Liver (tissue), 9 donors: ENCODE measurements around the gene CHST3. TPM values are rescaled to one million over a fixed set of nuclear protein-coding genes. Genes with fewer than 3 reads are reported as not detected.

Experiments
- DNase-seq: peaks from one replicate; pipeline ENCODE4 v3.0.0-alpha.2; 2017; ENCODE audit warnings: low spot score
- H3K27ac ChIP-seq, 2 donors: one replicate each; pipeline ENCODE4 v1.7.0; 2013; ENCODE audit warnings: inconsistent platforms in 2 of 2, low read length in 2 of 2, control low read depth in 1 of 2, low read depth in 1 of 2, mild to moderate bottlenecking in 1 of 2
- H3K27me3 ChIP-seq, 4 donors: one replicate each; pipeline versions ENCODE4 v1.6.1 to v1.7.0; 2013; ENCODE audit warnings: low read length in 3 of 4, inconsistent platforms in 1 of 4, mild to moderate bottlenecking in 1 of 4, moderate library complexity in 1 of 4; ENCODE audit not compliant: control insufficient read depth in 4 of 4, insufficient read depth in 4 of 4
- H3K36me3 ChIP-seq, 4 donors: one replicate each; pipeline versions ENCODE4 v1.6.1 to v1.7.0; 2013; ENCODE audit warnings: low read length in 3 of 4, mild to moderate bottlenecking in 3 of 4, low read depth in 1 of 4, moderate library complexity in 1 of 4; ENCODE audit not compliant: control insufficient read depth in 4 of 4, insufficient read depth in 3 of 4
- H3K4me1 ChIP-seq, 4 donors: one replicate each; pipeline versions ENCODE4 v1.6.1 to v1.7.0; 2013; ENCODE audit warnings: low read length in 3 of 4, mild to moderate bottlenecking in 3 of 4, moderate library complexity in 1 of 4; ENCODE audit not compliant: control insufficient read depth in 4 of 4, insufficient read depth in 4 of 4
- H3K4me3 ChIP-seq, 3 donors: one replicate each; pipeline versions ENCODE4 v1.6.1 to v1.7.0; 2013; ENCODE audit warnings: low read length in 3 of 3, control low read depth in 1 of 3, low read depth in 1 of 3, mild to moderate bottlenecking in 1 of 3
- H3K9ac ChIP-seq, 2 donors: one replicate each; pipeline ENCODE4 v1.7.0; 2013; ENCODE audit warnings: low read length in 2 of 2, mild to moderate bottlenecking in 2 of 2, moderate library complexity in 2 of 2, control low read depth in 1 of 2, low read depth in 1 of 2
- H3K9me3 ChIP-seq, 4 donors: one replicate each; pipeline versions ENCODE4 v1.6.1 to v1.7.0; 2013; ENCODE audit warnings: low read length in 3 of 4; ENCODE audit not compliant: control insufficient read depth in 4 of 4
- ATF3 ChIP-seq: IDR thresholded peaks from 2 replicates; pipeline ENCODE4 v1.6.1; 2016; ENCODE audit warnings: antibody characterized with exemption
- CTCF ChIP-seq: fragments of 150-350 bp; IDR thresholded peaks from 2 replicates; pipeline ENCODE4 v1.5.1; 2017; ENCODE audit warnings: improper control_type of control experiment, low read depth, low read length; ENCODE audit not compliant: missing input control
- EGR1 ChIP-seq, 2 donors: IDR thresholded peaks; 2 replicates each; pipeline ENCODE4 v1.6.1; 2016 to 2018; ENCODE audit warnings: antibody characterized with exemption in 2 of 2, low read depth in 2 of 2
- FOXA1 ChIP-seq: IDR thresholded peaks from 2 replicates; pipeline ENCODE4 v1.6.1; 2016; ENCODE audit warnings: antibody characterized with exemption
- FOXA2 ChIP-seq: IDR thresholded peaks from 2 replicates; pipeline ENCODE4 v1.6.1; 2016; ENCODE audit warnings: antibody characterized with exemption
- GABPA ChIP-seq, 2 donors: IDR thresholded peaks in 1 of 2; conservative IDR thresholded peaks in 1 of 2; 2 replicates each; pipeline ENCODE4 v1.6.1; 2016; ENCODE audit warnings: antibody characterized with exemption in 2 of 2, mild to moderate bottlenecking in 1 of 2, moderate library complexity in 1 of 2
- HNF4A ChIP-seq, 2 donors: conservative IDR thresholded peaks; 2 replicates each; pipeline ENCODE4 v1.6.1; 2016; ENCODE audit warnings: antibody characterized with exemption in 2 of 2, mild to moderate bottlenecking in 2 of 2
- HNF4G ChIP-seq: IDR thresholded peaks from 2 replicates; pipeline ENCODE4 v1.6.1; 2016; ENCODE audit warnings: antibody characterized with exemption
- JUND ChIP-seq, 2 donors: IDR thresholded peaks; 2 replicates each; pipeline ENCODE4 v1.6.1; 2016; ENCODE audit warnings: antibody characterized with exemption in 2 of 2
- NR2F2 ChIP-seq: IDR thresholded peaks from 2 replicates; pipeline ENCODE4 v1.6.1; 2016; ENCODE audit warnings: antibody characterized with exemption
- RAD21 ChIP-seq, 2 donors: IDR thresholded peaks; 2 replicates each; pipeline ENCODE4 v1.6.1; 2016; ENCODE audit warnings: antibody characterized with exemption in 2 of 2, mild to moderate bottlenecking in 2 of 2
- REST ChIP-seq: IDR thresholded peaks from 2 replicates; pipeline ENCODE4 v1.6.1; 2016; ENCODE audit warnings: antibody characterized with exemption, mild to moderate bottlenecking
- RXRA ChIP-seq, 2 donors: IDR thresholded peaks; 2 replicates each; pipeline ENCODE4 v1.6.1; 2017 to 2018; ENCODE audit warnings: antibody characterized with exemption in 2 of 2, mild to moderate bottlenecking in 1 of 2
- SP1 ChIP-seq: IDR thresholded peaks from 2 replicates; pipeline ENCODE4 v1.6.1; 2018; ENCODE audit warnings: antibody characterized with exemption, mild to moderate bottlenecking
- TAF1 ChIP-seq: conservative IDR thresholded peaks from 2 replicates; pipeline ENCODE4 v1.6.1; 2016; ENCODE audit warnings: antibody characterized with exemption, mild to moderate bottlenecking
- YY1 ChIP-seq: IDR thresholded peaks from 2 replicates; pipeline ENCODE4 v1.6.1; 2016; ENCODE audit warnings: antibody characterized with exemption, mild to moderate bottlenecking
- ZBTB33 ChIP-seq: IDR thresholded peaks from 2 replicates; pipeline ENCODE4 v1.6.1; 2016; ENCODE audit warnings: antibody characterized with exemption
- WGBS: extraction: QIAGEN DNeasy Blood & Tissue Kit; methylation state at CpG from one replicate; pipeline ENCODE4 v1.1.7; 2013; 5-methylcytosine and 5-hydroxymethylcytosine counted together
- polyA plus RNA-seq, 2 donors: library from polyadenylated mRNA; stranded (reverse) in 1 of 2; unstranded in 1 of 2; fragments of 200-250 nt in 1 of 2; fragments of >200 nt in 1 of 2; fragmentation: Nextera tagmentation in 1 of 2; extraction: Ambion mirVana in 1 of 2; gene quantifications; one replicate each; pipeline versions ENCODE4 v1.2.1 to v1.2.3, GENCODE V29; 2013 to 2015
- total RNA-seq, 2 donors: library from RNA; depleted of rRNA; stranded (reverse); fragments of >200 nt; gene quantifications; one replicate each; pipeline ENCODE4 v1.2.3, GENCODE V29; 2014
- TF ChIP-seq, protein P1 (sequence below): IDR thresholded peaks from 2 replicates; pipeline ENCODE4 v1.6.1; 2016; ENCODE audit warnings: antibody characterized with exemption
- donor health status: healthy.
- donor health status: healthy.
- donor health status: healthy.
- donor health status: healthy.
- donor health status: healthy.

CHST3 gene
- total and polyA plus RNA-seq, 4 donors, result 0.29 to 4.3 (median 1.5) TPM

DNA sequence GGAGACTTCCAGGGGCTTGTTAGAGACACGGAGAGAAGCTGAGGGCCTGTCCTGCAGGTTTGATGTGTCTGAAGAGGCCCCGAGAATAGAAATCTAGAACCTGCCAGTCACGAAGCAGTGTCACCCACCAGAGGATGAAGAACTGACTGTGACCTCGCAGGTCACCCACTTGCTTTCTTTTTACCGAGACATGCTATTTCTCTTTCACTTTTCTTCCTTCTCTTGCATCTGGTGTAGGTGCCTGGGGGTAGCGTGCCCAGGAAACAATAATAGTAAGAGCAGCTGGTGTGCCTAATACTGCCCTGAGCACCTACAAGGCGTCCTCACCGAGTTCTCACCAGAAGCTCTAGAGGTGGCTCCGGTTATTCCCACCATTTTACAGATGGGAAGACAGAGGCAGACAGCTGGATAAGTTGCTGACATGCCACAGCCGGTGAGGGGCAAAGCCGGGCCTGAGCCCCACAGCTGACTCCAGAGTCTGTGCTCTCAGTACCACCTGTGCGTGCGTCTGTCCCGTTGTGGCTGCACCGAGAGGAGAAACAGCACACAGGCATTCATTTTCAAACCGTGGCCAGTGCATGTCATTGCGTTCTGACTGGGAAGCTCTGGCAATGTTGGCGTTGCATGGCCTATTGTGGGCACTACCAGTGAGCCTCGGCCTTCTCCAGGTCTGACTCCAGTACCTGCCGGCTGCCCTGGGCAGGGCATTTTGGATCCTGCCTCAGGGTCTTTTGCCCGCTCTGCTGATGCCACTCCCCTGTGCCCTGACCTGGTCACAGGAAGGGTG, 7.8 kb downstream of the CHST3 start (continued):
- no peak for TF ChIP-seq REST
- no peak for TF ChIP-seq FOXA1
- no peak for TF ChIP-seq RXRA (IDR thresholded peaks at IDR 0.05)

DNA sequence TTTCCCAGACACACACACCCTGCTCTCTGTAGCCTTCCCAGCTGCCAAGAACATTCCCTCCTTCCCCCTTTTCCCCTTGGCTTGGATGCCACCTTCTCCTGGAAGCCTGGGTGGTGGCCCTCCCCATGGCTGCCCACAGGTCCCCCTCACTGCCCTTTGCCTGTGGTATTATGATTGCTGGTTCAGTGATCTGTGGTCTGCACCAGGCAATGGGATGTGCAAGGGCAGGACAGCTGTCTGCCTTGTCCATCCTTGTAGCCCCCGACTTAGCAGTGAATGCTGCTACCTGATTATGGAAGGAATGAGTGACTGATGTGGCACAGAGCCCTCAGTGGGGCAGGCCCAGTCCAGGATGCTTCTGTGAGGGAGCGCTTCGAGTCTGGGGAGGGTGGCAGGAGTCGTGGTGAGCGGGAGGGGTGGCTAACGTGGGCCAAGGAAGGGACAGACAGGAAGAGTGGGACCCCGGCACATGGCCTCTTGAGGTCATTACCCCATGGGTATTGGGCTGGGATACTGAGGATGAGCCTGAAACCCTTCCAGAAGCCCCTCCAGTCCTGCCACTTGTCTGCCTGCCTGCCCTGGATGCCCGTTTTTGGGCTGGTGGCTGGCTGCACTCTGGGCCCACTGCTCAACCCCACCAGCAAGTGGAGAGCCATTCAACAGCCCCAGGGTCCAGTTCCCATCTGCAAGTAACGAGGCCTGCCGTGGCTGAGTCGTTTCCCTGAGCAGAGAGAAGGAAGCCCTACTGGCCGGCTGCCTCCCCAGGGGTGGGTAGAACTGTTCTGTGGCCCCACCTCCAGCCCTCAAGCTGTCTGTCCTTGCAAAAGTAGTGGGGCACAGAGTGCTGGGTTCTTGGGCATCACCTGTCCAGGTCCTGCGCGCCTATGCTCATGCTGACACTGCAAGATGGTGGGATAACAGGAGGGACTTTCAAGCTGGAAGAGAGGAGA, 8.8 kb downstream of the CHST3 start:
- Histone ChIP-seq H3K9me3 (no peaks in the 10 kb centered on the region), H3K4me3 (no peak overlapping the region), H3K36me3 (no peaks in the 10 kb centered on the region), H3K27me3 (no peaks in the 10 kb centered on the region), H3K4me1 (peaks cover 7 to 22% (median 17%) of the 10 kb centered on the region in 4 donors), H3K27ac (no peak overlapping the region), H3K9ac (no peak overlapping the region)
- DNase-seq, result no peak
- 86% methylated on average over 14 of the region's 14 CpGs for WGBS
- TF ChIP-seq HNF4G, result no peak
- no peak for TF ChIP-seq ZBTB33
- no peak for TF ChIP-seq EGR1 (IDR thresholded peaks at IDR 0.05; ENCODE audit: low read depth in 2 of 2)
- no peak for TF ChIP-seq CTCF
- no peak for TF ChIP-seq SP1
- no peak for TF ChIP-seq RXRA (IDR thresholded peaks at IDR 0.05)
- TF ChIP-seq TAF1, result no peak
- no peak for TF ChIP-seq ATF3
- TF ChIP-seq, protein P1, sequence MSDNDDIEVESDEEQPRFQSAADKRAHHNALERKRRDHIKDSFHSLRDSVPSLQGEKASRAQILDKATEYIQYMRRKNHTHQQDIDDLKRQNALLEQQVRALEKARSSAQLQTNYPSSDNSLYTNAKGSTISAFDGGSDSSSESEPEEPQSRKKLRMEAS, result no peak
- TF ChIP-seq FOXA1, result no peak
- no peak for TF ChIP-seq HNF4A (conservative IDR thresholded peaks at IDR 0.05)
- TF ChIP-seq GABPA (IDR thresholded peaks at IDR 0.05 in 1 of 2, conservative IDR thresholded peaks at IDR 0.05 in 1 of 2), result no peak
- no peak for TF ChIP-seq JUND (IDR thresholded peaks at IDR 0.05)
- no peak for TF ChIP-seq NR2F2
- no peak for TF ChIP-seq FOXA2
- TF ChIP-seq YY1, result no peak
- no peak for TF ChIP-seq RAD21 (IDR thresholded peaks at IDR 0.05)
- TF ChIP-seq REST, result no peak
